ENCODE data around the gene KRT3.

KRT3 gene

GRCh38 chr12:52815161-52815560 lies 19.2 kb upstream of the KRT3 start:
- FAIRE-seq = no peak
- DNase-seq (ENCODE audit: extremely low spot score, insufficient read length, low read depth) = no peak

- DNase-seq (ENCODE audit: extremely low spot score, insufficient read length, low read depth) = no peak
These were observed 18.8 kb upstream of the KRT3 start for GRCh38 chr12:52814710-52815155.

GRCh38 chr12:52813885-52814709 lies 18.2 kb upstream of the KRT3 start, which contains the start of gene KRT4:
TSS of gene KRT4 (minus strand) at chr12:52814116. CDS start at chr12:52814058, 58 bp downstream.
- no peak for FAIRE-seq
- DNase-seq (ENCODE audit: extremely low spot score, insufficient read length, low read depth) = no peak

More at GRCh38 chr12:52814710-52815155, 18.8 kb upstream of the KRT3 start:
- FAIRE-seq = no peak

- DNase-seq (ENCODE audit: extremely low spot score, insufficient read length, low read depth) (no peak), FAIRE-seq (no peak)
These were observed 17.4 kb upstream of the KRT3 start for GRCh38 chr12:52813203-52813819.

- DNase-seq (ENCODE audit: extremely low spot score, insufficient read length, low read depth) (no peak), FAIRE-seq (no peak)
These were observed 16.8 kb upstream of the KRT3 start for GRCh38 chr12:52812749-52813148.

- DNase-seq (ENCODE audit: extremely low spot score, insufficient read length, low read depth) (no peak), FAIRE-seq (no peak)
These were observed 16.1 kb upstream of the KRT3 start for GRCh38 chr12:52812073-52812400.

GRCh38 chr12:52811191-52812072 lies 15.5 kb upstream of the KRT3 start:
- FAIRE-seq (no peak), DNase-seq (ENCODE audit: extremely low spot score, insufficient read length, low read depth) (no peak)

- no peak for DNase-seq (ENCODE audit: extremely low spot score, insufficient read length, low read depth)
- FAIRE-seq = no peak
These were observed 14.6 kb upstream of the KRT3 start for GRCh38 chr12:52810554-52810953.

- FAIRE-seq (no peak), DNase-seq (ENCODE audit: extremely low spot score, insufficient read length, low read depth) (no peak)
These were observed 13.2 kb upstream of the KRT3 start for GRCh38 chr12:52809166-52809565.

GRCh38 chr12:52808573-52809160 lies 12.8 kb upstream of the KRT3 start:
- FAIRE-seq = no peak
- no peak for DNase-seq (ENCODE audit: extremely low spot score, insufficient read length, low read depth)

GRCh38 chr12:52807544-52808470 lies 11.9 kb upstream of the KRT3 start:
- no peak for DNase-seq (ENCODE audit: extremely low spot score, insufficient read length, low read depth)
- no peak for FAIRE-seq

- DNase-seq (ENCODE audit: extremely low spot score, insufficient read length, low read depth) = no peak
- FAIRE-seq = no peak
These were observed 11.1 kb upstream of the KRT3 start for GRCh38 chr12:52806821-52807543.

GRCh38 chr12:52806169-52806811 lies 10.4 kb upstream of the KRT3 start:
- FAIRE-seq (no peak), DNase-seq (ENCODE audit: extremely low spot score, insufficient read length, low read depth) (no peak)

GRCh38 chr12:52805739-52806138 lies 9.8 kb upstream of the KRT3 start:
- no peak for DNase-seq (ENCODE audit: extremely low spot score, insufficient read length, low read depth)
- no peak for FAIRE-seq

- DNase-seq (ENCODE audit: extremely low spot score, insufficient read length, low read depth) = no peak
- no peak for FAIRE-seq
These were observed 9.1 kb upstream of the KRT3 start for GRCh38 chr12:52805000-52805399.

GRCh38 chr12:52802442-52802841 lies 6.5 kb upstream of the KRT3 start:
- DNase-seq (ENCODE audit: extremely low spot score, insufficient read length, low read depth) (no peak), FAIRE-seq (no peak)

- no peak for DNase-seq (ENCODE audit: extremely low spot score, insufficient read length, low read depth)
- no peak for FAIRE-seq
These were observed 5.9 kb upstream of the KRT3 start for GRCh38 chr12:52801773-52802172.

- no peak for FAIRE-seq
These were observed 4.5 kb upstream of the KRT3 start for GRCh38 chr12:52800259-52800917.

More at GRCh38 chr12:52800259-52800917, 4.5 kb upstream of the KRT3 start:
- no peak for DNase-seq (ENCODE audit: extremely low spot score, insufficient read length, low read depth)
